Measurements from ENCODE around the gene CARS1. TPM values are rescaled to one million over a fixed set of nuclear protein-coding genes. Genes with fewer than 3 reads are reported as not detected.

CARS1 gene
- total and polyA plus RNA-seq, 2 donors (not counting 1 experiment from before 2014, with no cell fraction given): 31.3 to 49.5 TPM

DNA sequence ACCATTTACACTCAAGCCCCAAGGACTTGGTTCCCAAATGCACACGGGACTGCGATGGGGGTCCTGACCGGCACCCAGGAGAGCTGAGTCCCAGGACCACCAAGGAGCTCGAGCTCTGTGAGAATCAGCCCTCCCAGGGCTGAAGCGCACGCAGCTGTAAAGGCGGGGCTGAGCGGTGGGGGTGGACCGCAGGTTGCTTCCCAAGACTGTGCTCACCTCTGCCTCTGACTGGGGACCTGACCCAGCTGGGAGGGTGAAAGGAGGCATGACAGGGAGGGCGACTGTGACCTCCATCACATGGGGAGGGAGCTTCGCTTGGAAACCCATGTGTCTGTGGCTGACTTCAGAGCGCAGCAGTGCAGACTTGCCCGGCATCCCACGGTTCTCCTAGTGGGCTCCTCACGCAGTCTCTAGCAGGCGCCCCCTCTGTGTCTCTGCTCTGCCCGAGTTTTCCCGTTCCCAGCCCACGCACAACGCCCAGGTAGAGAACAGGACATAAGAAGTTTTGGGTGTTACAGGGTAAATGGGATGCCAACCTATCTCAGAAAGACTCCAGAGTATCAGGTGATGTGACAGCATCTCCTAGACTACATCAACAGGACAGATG is 49.7 kb downstream of the CARS1 start:
- DNase-seq: no peak
- no peaks in the 10 kb centered on the region for H3K27me3 ChIP-seq (replicated peaks in 1 of 4; ENCODE audit: control extremely low read depth in 1 of 4, control insufficient read depth in 3 of 4, insufficient read depth in 4 of 4, low read length in 3 of 4)
- no peak overlapping the region for H3K9ac ChIP-seq (ENCODE audit: low read length)
- no peaks in the 10 kb centered on the region for H3K9me3 ChIP-seq (ENCODE audit: control extremely low read depth in 1 of 3, control insufficient read depth in 2 of 3, insufficient read depth in 1 of 3, low read length in 2 of 3)
- no peak for ATAC-seq (ENCODE audit: low read depth)
- TF ChIP-seq, protein P1, sequence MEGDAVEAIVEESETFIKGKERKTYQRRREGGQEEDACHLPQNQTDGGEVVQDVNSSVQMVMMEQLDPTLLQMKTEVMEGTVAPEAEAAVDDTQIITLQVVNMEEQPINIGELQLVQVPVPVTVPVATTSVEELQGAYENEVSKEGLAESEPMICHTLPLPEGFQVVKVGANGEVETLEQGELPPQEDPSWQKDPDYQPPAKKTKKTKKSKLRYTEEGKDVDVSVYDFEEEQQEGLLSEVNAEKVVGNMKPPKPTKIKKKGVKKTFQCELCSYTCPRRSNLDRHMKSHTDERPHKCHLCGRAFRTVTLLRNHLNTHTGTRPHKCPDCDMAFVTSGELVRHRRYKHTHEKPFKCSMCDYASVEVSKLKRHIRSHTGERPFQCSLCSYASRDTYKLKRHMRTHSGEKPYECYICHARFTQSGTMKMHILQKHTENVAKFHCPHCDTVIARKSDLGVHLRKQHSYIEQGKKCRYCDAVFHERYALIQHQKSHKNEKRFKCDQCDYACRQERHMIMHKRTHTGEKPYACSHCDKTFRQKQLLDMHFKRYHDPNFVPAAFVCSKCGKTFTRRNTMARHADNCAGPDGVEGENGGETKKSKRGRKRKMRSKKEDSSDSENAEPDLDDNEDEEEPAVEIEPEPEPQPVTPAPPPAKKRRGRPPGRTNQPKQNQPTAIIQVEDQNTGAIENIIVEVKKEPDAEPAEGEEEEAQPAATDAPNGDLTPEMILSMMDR (IDR thresholded peaks at IDR 0.05): no peak
- no peak for TF ChIP-seq EZH2 (IDR thresholded peaks at IDR 0.05; ENCODE audit: borderline replicate concordance, insufficient read depth, low read depth, low read length, poor library complexity, severe bottlenecking)
- Mint-ChIP-seq H3K27me3 (no peaks in the 10 kb centered on the region), H3K27ac (no peak overlapping the region), H3K9me3 (ENCODE audit: insufficient read depth) (no peaks in the 10 kb centered on the region), H3K4me1 (no peaks in the 10 kb centered on the region), H3K4me3 (no peak overlapping the region)
- peaks cover 0 to 59% of the 10 kb centered on the region in 2 experiments for H3K36me3 ChIP-seq (replicated peaks in 1 of 2; ENCODE audit: control extremely low read depth in 1 of 2, control insufficient read depth in 1 of 2, extremely low read depth in 1 of 2, insufficient read depth in 2 of 2, low read length in 1 of 2)
- ChIA-PET CTCF (interaction anchor here (0.7 kb wide), 1 partner anchor 83 kb away, joined by 3 read pairs; no protein-coding TSS in a partner anchor), POLR2A (no interaction called here)
- no peak overlapping the region for H3K4me3 ChIP-seq (ENCODE audit: control extremely low read depth in 1 of 5, extremely low read depth in 1 of 5, insufficient read depth in 1 of 5, low read depth in 2 of 5, low read length in 4 of 5)
- WGBS (ENCODE audit: insufficient coverage): 96% methylated on average over 15 of the region's 20 CpGs
- intact Hi-C loops (cut with micrococcal nuclease): no loop called here
- H2AFZ ChIP-seq (ENCODE audit: insufficient read depth, low read depth, low read length, poor library complexity, severe bottlenecking): no peak overlapping the region
- no peak overlapping the region for H3K4me2 ChIP-seq (replicated peaks; ENCODE audit: low read depth, low read length, poor library complexity, severe bottlenecking)
- no peaks in the 10 kb centered on the region for H3K4me1 ChIP-seq (ENCODE audit: control insufficient read depth in 2 of 2, insufficient read depth in 2 of 2, low read length in 2 of 2)
- no peak overlapping the region for H3K27ac ChIP-seq (ENCODE audit: low read length in 2 of 2)
- H3K79me2 ChIP-seq (ENCODE audit: control insufficient read depth, insufficient read depth, low read length): no peaks in the 10 kb centered on the region
- H4K20me1 ChIP-seq (ENCODE audit: control insufficient read depth, insufficient read depth, low read length, poor library complexity, severe bottlenecking): no peaks in the 10 kb centered on the region

GRCh38 chr11:3006505-3007260 is 50.5 kb downstream of the CARS1 start:
- Histone ChIP-seq H4K20me1 (ENCODE audit: control insufficient read depth, insufficient read depth, low read length, poor library complexity, severe bottlenecking) (no peaks in the 10 kb centered on the region), H3K27me3 (replicated peaks in 1 of 4; ENCODE audit: control extremely low read depth in 1 of 4, control insufficient read depth in 3 of 4, insufficient read depth in 4 of 4, low read length in 3 of 4) (no peaks in the 10 kb centered on the region), H3K9ac (ENCODE audit: low read length) (no peak overlapping the region), H3K36me3 (replicated peaks in 1 of 2; ENCODE audit: control extremely low read depth in 1 of 2, control insufficient read depth in 1 of 2, extremely low read depth in 1 of 2, insufficient read depth in 2 of 2, low read length in 1 of 2) (peaks cover 0 to 57% of the 10 kb centered on the region in 2 experiments), H3K79me2 (ENCODE audit: control insufficient read depth, insufficient read depth, low read length) (no peaks in the 10 kb centered on the region), H3K9me3 (ENCODE audit: control extremely low read depth in 1 of 3, control insufficient read depth in 2 of 3, insufficient read depth in 1 of 3, low read length in 2 of 3) (no peaks in the 10 kb centered on the region), H3K4me2 (replicated peaks; ENCODE audit: low read depth, low read length, poor library complexity, severe bottlenecking) (no peak overlapping the region), H2AFZ (ENCODE audit: insufficient read depth, low read depth, low read length, poor library complexity, severe bottlenecking) (no peak overlapping the region), H3K4me3 (ENCODE audit: control extremely low read depth in 1 of 5, extremely low read depth in 1 of 5, insufficient read depth in 1 of 5, low read depth in 2 of 5, low read length in 4 of 5) (no peak overlapping the region), H3K27ac (ENCODE audit: low read length in 2 of 2) (no peak overlapping the region), H3K4me1 (ENCODE audit: control insufficient read depth in 2 of 2, insufficient read depth in 2 of 2, low read length in 2 of 2) (no peaks in the 10 kb centered on the region)
- Mint-ChIP-seq H3K4me3 (no peak overlapping the region), H3K9me3 (ENCODE audit: insufficient read depth) (no peaks in the 10 kb centered on the region), H3K27me3 (no peaks in the 10 kb centered on the region), H3K4me1 (no peaks in the 10 kb centered on the region), H3K27ac (no peak overlapping the region)
- DNase-seq (no peak), ATAC-seq (ENCODE audit: low read depth) (no peak)
- POLR2A ChIA-PET: no interaction called here
- CTCF ChIA-PET: no interaction called here
- TF ChIP-seq, protein P1 (IDR thresholded peaks at IDR 0.05): no peak
- TF ChIP-seq EZH2 (IDR thresholded peaks at IDR 0.05; ENCODE audit: borderline replicate concordance, insufficient read depth, low read depth, low read length, poor library complexity, severe bottlenecking): no peak
- 92% methylated on average over 21 of the region's 21 CpGs for WGBS (ENCODE audit: insufficient coverage)
- intact Hi-C loops (cut with micrococcal nuclease): no loop called here

Measured in B cell (primary cell).